Activated T-cell treated with anti-CD3 and anti-CD28 coated beads, Interleukin-2, amount 50 U/mL, for 4 hours (primary cell): ENCODE results near the gene PRDM16. TPM values are rescaled to one million over a fixed set of nuclear protein-coding genes. Genes with fewer than 3 reads are reported as not detected.

ENCODE experiments used
- ATAC-seq, 2 donors: fragments of 200-7000 bp; cut with Tn5 transposase; one replicate each; pipeline ENCODE4 v1.10.0; 2021
- DNase-seq: peaks from one replicate; pipeline ENCODE4 v3.0.0-alpha.2; 2020
- H3K27me3 Mint-ChIP-seq: one replicate; pipeline ENCODE4 v1.8.0; 2021; ENCODE audit warnings: low read depth, mixed read lengths
- H3K36me3 Mint-ChIP-seq: one replicate; pipeline ENCODE4 v1.8.0; 2022; ENCODE audit warnings: mixed read lengths; ENCODE audit not compliant: insufficient read depth
- H3K4me1 Mint-ChIP-seq: one replicate; pipeline ENCODE4 v1.8.0; 2021; ENCODE audit warnings: low read depth, mixed read lengths
- H3K4me3 Mint-ChIP-seq: one replicate; pipeline ENCODE4 v1.8.0; 2021; ENCODE audit warnings: mild to moderate bottlenecking, moderate library complexity, mixed read lengths
- H3K9me3 Mint-ChIP-seq: one replicate; pipeline ENCODE4 v1.8.0; 2021; ENCODE audit warnings: mixed read lengths
- total RNA-seq, 3 donors: library from RNA; stranded (reverse); gene quantifications; one replicate each; pipeline ENCODE4 v1.2.1, GENCODE V29; 2021

Gene PRDM16
- total RNA-seq, 3 donors from 2014 or later: 0.05 to 0.22 TPM; not detected in 1

DNA sequence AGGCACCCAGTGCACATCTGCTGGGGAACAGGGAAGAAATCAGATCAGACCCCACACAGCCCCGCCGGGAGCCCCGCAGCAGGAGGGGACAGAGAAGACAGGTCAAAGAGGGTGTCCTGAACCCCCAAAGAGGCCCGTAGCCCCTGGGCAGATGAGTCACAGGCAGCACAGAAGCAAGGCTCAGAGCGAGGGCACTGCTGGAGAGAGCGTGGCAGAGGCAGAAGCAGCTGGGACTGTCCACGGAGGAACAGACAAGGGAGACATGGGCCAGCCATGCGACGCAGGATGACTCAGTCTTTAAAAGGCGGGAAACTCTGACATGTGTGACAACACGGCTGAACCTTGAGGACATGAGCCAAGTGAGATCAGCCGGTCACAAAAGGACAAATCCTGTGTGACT lies 14.5 kb upstream of the PRDM16 start:
- Mint-ChIP-seq H3K4me1 (no peaks in the 10 kb centered on the region), H3K9me3 (peaks cover 7% of the 10 kb centered on the region), H3K27me3 (peaks cover 13% of the 10 kb centered on the region), H3K4me3 (no peak overlapping the region), H3K36me3 (no peaks in the 10 kb centered on the region)
- no peak for ATAC-seq
- no peak for DNase-seq

- no peaks in the 10 kb centered on the region for H3K4me1 Mint-ChIP-seq
- ATAC-seq: no peak
- H3K4me3 Mint-ChIP-seq: no peak overlapping the region
- peaks cover 7% of the 10 kb centered on the region for H3K9me3 Mint-ChIP-seq
- no peaks in the 10 kb centered on the region for H3K36me3 Mint-ChIP-seq
- H3K27me3 Mint-ChIP-seq: peaks cover 11% of the 10 kb centered on the region
- DNase-seq: no peak
These were observed 14.0 kb upstream of the PRDM16 start for GRCh38 chr1:3055051-3055450.

- ATAC-seq (no peak), DNase-seq (no peak)
- Mint-ChIP-seq H3K4me1 (no peaks in the 10 kb centered on the region), H3K4me3 (no peak overlapping the region), H3K27me3 (peaks cover 7% of the 10 kb centered on the region), H3K36me3 (no peaks in the 10 kb centered on the region), H3K9me3 (peaks cover 7% of the 10 kb centered on the region)
These were observed 12.4 kb upstream of the PRDM16 start for GRCh38 chr1:3056641-3057040.

DNA sequence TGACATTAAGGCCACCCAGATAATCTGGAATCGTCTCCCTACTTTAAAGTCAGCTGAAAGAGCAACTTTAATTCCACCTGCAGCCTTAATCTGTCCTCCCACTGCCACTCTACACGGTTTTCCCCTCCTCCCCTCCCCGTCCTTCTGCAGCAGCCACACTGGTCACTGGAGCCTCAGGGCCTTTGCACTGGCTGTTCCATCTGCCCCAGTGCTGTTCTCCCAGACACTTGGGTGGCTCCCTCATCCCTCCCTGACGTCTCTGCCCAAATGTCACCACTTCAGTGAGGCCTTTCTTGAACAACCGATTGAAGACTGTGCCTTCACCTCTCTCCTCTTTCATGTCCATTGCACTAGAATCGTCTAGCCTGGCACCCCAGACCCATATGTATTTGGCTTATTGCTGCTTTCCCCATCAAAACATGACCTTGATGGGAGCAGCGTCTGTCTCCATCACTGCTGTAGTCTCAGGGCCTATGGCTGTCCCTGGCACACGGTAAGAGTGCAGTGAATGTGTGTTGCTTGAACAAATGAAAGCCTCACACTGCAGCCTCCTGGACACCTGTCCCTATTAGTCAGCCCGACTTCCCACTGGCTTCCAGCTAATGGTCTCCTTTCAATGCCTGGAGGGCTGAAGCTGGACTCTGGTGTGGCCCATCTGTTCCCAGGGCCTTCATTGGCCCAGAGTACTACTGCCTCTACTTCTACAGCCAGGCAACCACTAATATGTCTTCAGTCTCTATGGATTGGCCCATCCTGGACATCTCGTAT lies 10.6 kb upstream of the PRDM16 start:
- DNase-seq (no peak), ATAC-seq (no peak)
- Mint-ChIP-seq H3K9me3 (peaks cover 3% of the 10 kb centered on the region), H3K4me3 (no peak overlapping the region), H3K4me1 (no peaks in the 10 kb centered on the region), H3K27me3 (peaks cover 2% of the 10 kb centered on the region), H3K36me3 (no peaks in the 10 kb centered on the region)

DNA sequence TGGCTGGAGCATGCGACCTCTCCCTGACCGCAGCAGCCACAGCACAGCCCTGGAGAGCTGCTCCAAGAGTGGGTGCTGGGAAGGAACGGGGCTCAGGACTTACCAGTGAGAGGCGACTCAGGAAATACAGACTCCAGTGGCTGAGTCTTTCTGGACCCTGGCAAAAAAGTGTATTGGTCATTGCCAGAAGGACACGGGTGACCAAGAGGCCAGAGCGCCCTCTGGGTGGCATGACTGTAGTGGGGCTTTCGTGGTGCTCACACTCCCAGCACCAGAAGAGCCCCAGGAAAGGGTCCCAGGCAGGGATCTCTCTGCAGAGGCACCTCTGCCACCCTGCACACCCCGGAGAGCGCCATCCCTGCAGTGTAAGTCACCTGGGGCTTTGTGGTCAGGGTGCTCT lies 8.9 kb upstream of the PRDM16 start:
- no peaks in the 10 kb centered on the region for H3K4me1 Mint-ChIP-seq
- no peak for DNase-seq
- ATAC-seq: no peak
- no peaks in the 10 kb centered on the region for H3K36me3 Mint-ChIP-seq
- H3K9me3 Mint-ChIP-seq: peaks cover 3% of the 10 kb centered on the region
- peaks cover 6% of the 10 kb centered on the region for H3K27me3 Mint-ChIP-seq
- H3K4me3 Mint-ChIP-seq: no peak overlapping the region

DNA sequence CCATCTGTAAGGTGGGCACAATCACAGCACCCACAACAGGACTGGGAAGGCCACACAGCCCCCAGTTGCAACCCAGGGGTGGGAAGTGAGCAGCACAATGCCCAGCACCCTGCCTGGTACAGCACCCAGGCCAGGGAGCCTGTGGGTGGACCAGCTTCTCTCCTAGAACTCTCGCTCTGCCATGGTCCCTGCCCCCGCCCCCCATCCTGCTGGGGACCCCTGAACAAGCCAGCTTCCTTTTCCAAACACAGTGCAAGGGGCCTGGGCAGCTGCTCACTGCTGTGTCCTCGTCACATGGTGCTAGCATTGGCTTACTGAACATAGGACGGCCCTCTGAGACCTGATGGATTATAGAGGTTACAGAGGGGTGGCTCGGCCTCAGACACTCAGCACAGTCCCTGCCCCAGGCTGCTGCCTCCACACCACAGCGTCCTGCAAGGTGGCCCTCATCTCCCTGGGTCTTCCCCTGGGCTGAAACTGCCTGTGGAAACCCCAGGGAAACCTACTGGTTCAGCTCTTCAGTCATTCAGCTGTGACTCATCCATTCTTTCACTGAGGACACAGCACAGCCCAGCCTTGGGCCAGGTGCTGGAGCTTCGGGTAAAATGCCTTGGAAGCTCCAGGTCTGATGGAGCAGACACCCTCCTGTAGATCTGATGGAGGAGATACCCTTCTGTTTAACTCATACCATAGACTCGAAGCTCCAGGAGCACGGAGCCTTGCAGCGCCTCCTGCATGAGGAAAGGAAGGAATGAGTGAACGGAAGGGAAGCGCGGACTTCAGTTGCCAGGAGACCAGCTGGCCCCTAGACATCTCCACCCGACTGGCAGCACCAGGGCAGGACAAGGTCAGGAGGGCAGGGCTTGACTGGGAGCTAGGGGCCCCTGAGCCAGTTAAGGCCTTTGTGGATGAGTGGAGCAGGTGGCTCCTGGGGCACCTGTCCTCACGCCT lies 8.1 kb upstream of the PRDM16 start:
- ATAC-seq: no peak
- Mint-ChIP-seq H3K4me1 (no peaks in the 10 kb centered on the region), H3K4me3 (no peak overlapping the region), H3K36me3 (no peaks in the 10 kb centered on the region), H3K27me3 (peaks cover 9% of the 10 kb centered on the region), H3K9me3 (peaks cover 3% of the 10 kb centered on the region)
- DNase-seq: no peak

- Mint-ChIP-seq H3K36me3 (no peaks in the 10 kb centered on the region), H3K9me3 (peaks cover 3% of the 10 kb centered on the region), H3K27me3 (peaks cover 13% of the 10 kb centered on the region), H3K4me1 (no peaks in the 10 kb centered on the region), H3K4me3 (no peak overlapping the region)
- DNase-seq (no peak), ATAC-seq (no peak)
These were observed 7.4 kb upstream of the PRDM16 start for GRCh38 chr1:3061566-3061965.

- Mint-ChIP-seq H3K27me3 (peaks cover 16% of the 10 kb centered on the region), H3K4me3 (no peak overlapping the region), H3K36me3 (no peaks in the 10 kb centered on the region), H3K4me1 (no peaks in the 10 kb centered on the region), H3K9me3 (peaks cover 3% of the 10 kb centered on the region)
- ATAC-seq: no peak
- no peak for DNase-seq
These were observed 6.9 kb upstream of the PRDM16 start for GRCh38 chr1:3061981-3062615.

GRCh38 chr1:3062616-3063378 lies 6.2 kb upstream of the PRDM16 start:
- DNase-seq: no peak
- no peaks in the 10 kb centered on the region for H3K4me1 Mint-ChIP-seq
- H3K9me3 Mint-ChIP-seq: peaks cover 3% of the 10 kb centered on the region
- no peak overlapping the region for H3K4me3 Mint-ChIP-seq
- no peaks in the 10 kb centered on the region for H3K36me3 Mint-ChIP-seq
- ATAC-seq: no peak
- H3K27me3 Mint-ChIP-seq: peaks cover 19% of the 10 kb centered on the region

DNA sequence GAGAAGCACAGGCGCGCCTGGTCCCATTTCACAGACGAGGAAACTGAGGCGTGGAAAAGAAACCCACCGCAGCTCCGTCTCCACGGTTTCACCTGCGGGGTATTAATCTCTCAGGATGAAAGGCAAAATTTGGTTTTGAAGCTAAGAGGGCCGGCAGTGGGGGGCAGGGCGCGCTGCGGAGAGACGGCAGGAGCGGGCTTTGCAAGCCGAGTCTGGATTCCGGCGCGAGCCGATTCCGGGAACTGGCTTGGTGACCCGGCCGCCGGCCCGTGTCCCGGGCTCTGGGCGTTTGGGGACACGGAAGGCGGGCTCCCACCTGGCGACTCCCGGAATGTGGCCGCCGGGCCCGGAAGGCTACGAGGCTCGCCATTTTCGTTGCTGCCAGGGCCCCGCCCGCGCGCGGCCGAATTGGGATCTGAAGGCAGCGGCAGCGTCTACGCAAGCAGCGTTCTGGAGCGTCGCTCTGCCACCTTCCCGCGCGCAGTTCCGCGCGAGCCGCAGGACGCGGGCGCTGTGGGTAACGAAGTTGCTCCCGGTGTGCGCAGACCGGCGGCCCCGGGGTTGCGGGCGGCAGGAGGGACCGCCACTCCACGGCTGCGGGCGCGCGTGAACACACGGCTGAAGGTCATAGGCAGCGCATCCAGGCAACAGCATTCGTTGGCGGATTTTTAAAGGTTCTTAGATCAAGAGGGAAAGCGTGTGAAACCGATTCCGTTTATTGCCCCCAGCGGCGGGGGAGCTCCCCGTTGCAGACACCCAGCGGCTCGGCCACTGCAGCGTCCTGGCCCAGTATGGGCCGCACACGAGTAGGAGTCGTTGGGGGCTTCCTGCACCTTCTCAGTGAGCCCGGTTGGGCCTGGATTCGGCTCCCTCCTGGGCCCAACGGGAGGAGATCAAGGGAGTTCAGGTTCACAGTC lies 5.4 kb upstream of the PRDM16 start:
- no peaks in the 10 kb centered on the region for H3K4me1 Mint-ChIP-seq
- peaks cover 22% of the 10 kb centered on the region for H3K27me3 Mint-ChIP-seq
- H3K36me3 Mint-ChIP-seq: no peaks in the 10 kb centered on the region
- DNase-seq: no peak
- no peak for ATAC-seq
- no peak overlapping the region for H3K4me3 Mint-ChIP-seq
- peaks cover 3% of the 10 kb centered on the region for H3K9me3 Mint-ChIP-seq

- DNase-seq (no peak), ATAC-seq (no peak)
- peaks cover 25% of the 10 kb centered on the region for H3K27me3 Mint-ChIP-seq
- no peak overlapping the region for H3K4me3 Mint-ChIP-seq
- H3K36me3 Mint-ChIP-seq: no peaks in the 10 kb centered on the region
- no peaks in the 10 kb centered on the region for H3K9me3 Mint-ChIP-seq
- H3K4me1 Mint-ChIP-seq: peaks cover 3% of the 10 kb centered on the region
These were observed 4.6 kb upstream of the PRDM16 start for GRCh38 chr1:3064296-3064850.

GRCh38 chr1:3064901-3065300 lies 4.1 kb upstream of the PRDM16 start:
- H3K4me3 Mint-ChIP-seq: no peak overlapping the region
- no peaks in the 10 kb centered on the region for H3K9me3 Mint-ChIP-seq
- H3K36me3 Mint-ChIP-seq: no peaks in the 10 kb centered on the region
- DNase-seq (no peak), ATAC-seq (no peak)
- H3K4me1 Mint-ChIP-seq: peaks cover 3% of the 10 kb centered on the region
- H3K27me3 Mint-ChIP-seq: peaks cover 25% of the 10 kb centered on the region

GRCh38 chr1:3065396-3065795 lies 3.6 kb upstream of the PRDM16 start:
- Mint-ChIP-seq H3K4me1 (peaks cover 3% of the 10 kb centered on the region), H3K9me3 (no peaks in the 10 kb centered on the region), H3K4me3 (no peak overlapping the region), H3K27me3 (peaks cover 25% of the 10 kb centered on the region), H3K36me3 (no peaks in the 10 kb centered on the region)
- ATAC-seq (no peak), DNase-seq (no peak)
